H1 (cell line): ENCODE results near the gene AP3D1. TPM values are rescaled to one million over a fixed set of nuclear protein-coding genes. Genes with fewer than 3 reads are reported as not detected.

Experiments
- CBX5 ChIP-seq: fragments of 300-800, 300-1000 bp; sonication (generic); IDR thresholded peaks from 2 replicates; pipeline ENCODE4 v1.7.1; 2016; ENCODE audit warnings: antibody characterized with exemption, low read length, low read depth
- CREB1 ChIP-seq: IDR thresholded peaks from 2 replicates; pipeline ENCODE4 v1.6.1; 2012; ENCODE audit warnings: inconsistent platforms
- GTF2F1 ChIP-seq: IDR thresholded peaks from 2 replicates; pipeline ENCODE4 v1.6.1; 2012; ENCODE audit warnings: low read depth, low read length, improper control_type of control experiment, borderline replicate concordance
- JUND ChIP-seq: IDR thresholded peaks from 2 replicates; pipeline ENCODE4 v1.6.1; 2011; ENCODE audit warnings: mild to moderate bottlenecking, improper control_type of control experiment, low read length
- POLR2AphosphoS5 ChIP-seq: IDR thresholded peaks from 2 replicates; pipeline ENCODE4 v1.6.1; 2011; ENCODE audit warnings: low read depth, low read length
- RFX5 ChIP-seq: IDR thresholded peaks from 2 replicates; pipeline ENCODE4 v1.6.1; 2011; ENCODE audit warnings: low read depth, low read length, improper control_type of control experiment, borderline replicate concordance
- SIRT6 ChIP-seq: IDR thresholded peaks from one replicate; pipeline ENCODE4 v1.7.1; 2012; ENCODE audit warnings: low read length, inconsistent platforms
- SP2 ChIP-seq: IDR thresholded peaks from 2 replicates; pipeline ENCODE4 v1.6.1; 2012; ENCODE audit warnings: mild to moderate bottlenecking, low read length, inconsistent platforms
- SP4 ChIP-seq: IDR thresholded peaks from 2 replicates; pipeline ENCODE4 v1.6.1; 2012; ENCODE audit warnings: low read length, inconsistent platforms
- SRF ChIP-seq: IDR thresholded peaks from 2 replicates; pipeline ENCODE4 v1.6.1; 2011; ENCODE audit warnings: mild to moderate bottlenecking, low read depth, low read length, moderate library complexity
- ZNF274 ChIP-seq: IDR thresholded peaks from 2 replicates; pipeline ENCODE4 v1.7.0; 2012; ENCODE audit warnings: low read length, borderline replicate concordance; ENCODE audit errors: extremely low read depth
- polyA plus RNA-seq, 7 experiments: library from polyadenylated mRNA; depleted of rRNA in 3 of 7; stranded (reverse) in 5 of 7; unstranded in 2 of 7; fragments of >200 nt in 5 of 7; fragments of 200-250 nt in 2 of 7; gene quantifications; 1 replicate in 5 of 7; 2 replicates in 1 of 7; 4 replicates in 1 of 7; pipeline versions ENCODE4 v1.2.1 to v1.2.3, GENCODE V29; 2011 to 2013; ENCODE audit warnings: missing spikeins in 2 of 7, mixed read lengths in 2 of 7
- total RNA-seq: library from RNA; stranded (reverse); fragmentation: NEBNext Ultra II Directional; extraction: Animal tissue kit (Norgen Biotek cat#: 25700); gene quantifications from 2 replicates; pipeline ENCODE4 v1.2.1, GENCODE V29; 2021
- TF ChIP-seq, protein P1 (sequence below): fragments of 300-600 bp; sonication (generic); IDR thresholded peaks from 2 replicates; pipeline ENCODE4 v1.7.1; 2012; ENCODE audit warnings: low read length, moderate library complexity, mild to moderate bottlenecking, inconsistent platforms; ENCODE audit not compliant: insufficient replicate concordance

The AP3D1 gene
- total and polyA plus RNA-seq, 2 of the 8 experiments (the other 6 are each of a cell fraction or from before 2014, with no cell fraction given) = 161 to 174 TPM

DNA sequence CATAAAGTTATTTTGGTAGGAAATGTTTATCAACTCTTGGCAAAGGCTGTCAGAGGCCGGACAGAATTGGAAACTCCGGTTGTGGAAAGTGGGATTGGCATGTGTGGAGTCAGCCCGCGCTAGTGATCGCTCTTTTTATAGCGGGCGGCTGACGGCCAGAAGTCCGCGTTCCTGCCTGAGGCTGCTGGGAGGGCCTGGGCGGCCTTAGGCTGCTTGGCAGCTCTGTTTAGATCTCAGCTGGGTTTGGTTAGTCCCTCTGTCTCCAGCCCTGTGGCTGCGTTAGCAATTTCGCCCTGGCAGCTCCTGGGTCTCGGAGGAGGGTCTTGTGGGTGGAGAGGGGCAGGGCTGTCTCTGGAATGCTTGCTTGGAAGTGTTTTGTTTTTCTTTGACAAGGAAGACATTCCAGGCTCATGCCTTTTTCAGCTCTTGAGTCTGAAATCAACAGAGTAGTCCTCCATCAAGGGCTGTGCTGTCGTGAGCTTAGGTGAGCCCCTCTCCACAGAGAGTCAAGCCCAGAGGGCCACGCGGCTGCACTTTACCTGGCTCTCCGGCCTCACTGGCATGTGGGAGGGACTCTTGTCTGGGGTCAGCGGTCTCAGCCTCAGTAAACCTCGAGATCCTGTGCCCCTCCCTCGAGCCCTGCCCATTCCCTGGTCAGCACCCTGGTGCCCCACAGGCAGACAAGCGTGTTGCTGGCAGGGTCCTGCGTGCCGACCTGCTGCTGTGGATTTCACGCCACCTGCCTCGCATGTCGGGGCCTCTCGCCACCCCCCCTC, 34.9 kb upstream of the AP3D1 start (continued):
- TF ChIP-seq, protein P1, sequence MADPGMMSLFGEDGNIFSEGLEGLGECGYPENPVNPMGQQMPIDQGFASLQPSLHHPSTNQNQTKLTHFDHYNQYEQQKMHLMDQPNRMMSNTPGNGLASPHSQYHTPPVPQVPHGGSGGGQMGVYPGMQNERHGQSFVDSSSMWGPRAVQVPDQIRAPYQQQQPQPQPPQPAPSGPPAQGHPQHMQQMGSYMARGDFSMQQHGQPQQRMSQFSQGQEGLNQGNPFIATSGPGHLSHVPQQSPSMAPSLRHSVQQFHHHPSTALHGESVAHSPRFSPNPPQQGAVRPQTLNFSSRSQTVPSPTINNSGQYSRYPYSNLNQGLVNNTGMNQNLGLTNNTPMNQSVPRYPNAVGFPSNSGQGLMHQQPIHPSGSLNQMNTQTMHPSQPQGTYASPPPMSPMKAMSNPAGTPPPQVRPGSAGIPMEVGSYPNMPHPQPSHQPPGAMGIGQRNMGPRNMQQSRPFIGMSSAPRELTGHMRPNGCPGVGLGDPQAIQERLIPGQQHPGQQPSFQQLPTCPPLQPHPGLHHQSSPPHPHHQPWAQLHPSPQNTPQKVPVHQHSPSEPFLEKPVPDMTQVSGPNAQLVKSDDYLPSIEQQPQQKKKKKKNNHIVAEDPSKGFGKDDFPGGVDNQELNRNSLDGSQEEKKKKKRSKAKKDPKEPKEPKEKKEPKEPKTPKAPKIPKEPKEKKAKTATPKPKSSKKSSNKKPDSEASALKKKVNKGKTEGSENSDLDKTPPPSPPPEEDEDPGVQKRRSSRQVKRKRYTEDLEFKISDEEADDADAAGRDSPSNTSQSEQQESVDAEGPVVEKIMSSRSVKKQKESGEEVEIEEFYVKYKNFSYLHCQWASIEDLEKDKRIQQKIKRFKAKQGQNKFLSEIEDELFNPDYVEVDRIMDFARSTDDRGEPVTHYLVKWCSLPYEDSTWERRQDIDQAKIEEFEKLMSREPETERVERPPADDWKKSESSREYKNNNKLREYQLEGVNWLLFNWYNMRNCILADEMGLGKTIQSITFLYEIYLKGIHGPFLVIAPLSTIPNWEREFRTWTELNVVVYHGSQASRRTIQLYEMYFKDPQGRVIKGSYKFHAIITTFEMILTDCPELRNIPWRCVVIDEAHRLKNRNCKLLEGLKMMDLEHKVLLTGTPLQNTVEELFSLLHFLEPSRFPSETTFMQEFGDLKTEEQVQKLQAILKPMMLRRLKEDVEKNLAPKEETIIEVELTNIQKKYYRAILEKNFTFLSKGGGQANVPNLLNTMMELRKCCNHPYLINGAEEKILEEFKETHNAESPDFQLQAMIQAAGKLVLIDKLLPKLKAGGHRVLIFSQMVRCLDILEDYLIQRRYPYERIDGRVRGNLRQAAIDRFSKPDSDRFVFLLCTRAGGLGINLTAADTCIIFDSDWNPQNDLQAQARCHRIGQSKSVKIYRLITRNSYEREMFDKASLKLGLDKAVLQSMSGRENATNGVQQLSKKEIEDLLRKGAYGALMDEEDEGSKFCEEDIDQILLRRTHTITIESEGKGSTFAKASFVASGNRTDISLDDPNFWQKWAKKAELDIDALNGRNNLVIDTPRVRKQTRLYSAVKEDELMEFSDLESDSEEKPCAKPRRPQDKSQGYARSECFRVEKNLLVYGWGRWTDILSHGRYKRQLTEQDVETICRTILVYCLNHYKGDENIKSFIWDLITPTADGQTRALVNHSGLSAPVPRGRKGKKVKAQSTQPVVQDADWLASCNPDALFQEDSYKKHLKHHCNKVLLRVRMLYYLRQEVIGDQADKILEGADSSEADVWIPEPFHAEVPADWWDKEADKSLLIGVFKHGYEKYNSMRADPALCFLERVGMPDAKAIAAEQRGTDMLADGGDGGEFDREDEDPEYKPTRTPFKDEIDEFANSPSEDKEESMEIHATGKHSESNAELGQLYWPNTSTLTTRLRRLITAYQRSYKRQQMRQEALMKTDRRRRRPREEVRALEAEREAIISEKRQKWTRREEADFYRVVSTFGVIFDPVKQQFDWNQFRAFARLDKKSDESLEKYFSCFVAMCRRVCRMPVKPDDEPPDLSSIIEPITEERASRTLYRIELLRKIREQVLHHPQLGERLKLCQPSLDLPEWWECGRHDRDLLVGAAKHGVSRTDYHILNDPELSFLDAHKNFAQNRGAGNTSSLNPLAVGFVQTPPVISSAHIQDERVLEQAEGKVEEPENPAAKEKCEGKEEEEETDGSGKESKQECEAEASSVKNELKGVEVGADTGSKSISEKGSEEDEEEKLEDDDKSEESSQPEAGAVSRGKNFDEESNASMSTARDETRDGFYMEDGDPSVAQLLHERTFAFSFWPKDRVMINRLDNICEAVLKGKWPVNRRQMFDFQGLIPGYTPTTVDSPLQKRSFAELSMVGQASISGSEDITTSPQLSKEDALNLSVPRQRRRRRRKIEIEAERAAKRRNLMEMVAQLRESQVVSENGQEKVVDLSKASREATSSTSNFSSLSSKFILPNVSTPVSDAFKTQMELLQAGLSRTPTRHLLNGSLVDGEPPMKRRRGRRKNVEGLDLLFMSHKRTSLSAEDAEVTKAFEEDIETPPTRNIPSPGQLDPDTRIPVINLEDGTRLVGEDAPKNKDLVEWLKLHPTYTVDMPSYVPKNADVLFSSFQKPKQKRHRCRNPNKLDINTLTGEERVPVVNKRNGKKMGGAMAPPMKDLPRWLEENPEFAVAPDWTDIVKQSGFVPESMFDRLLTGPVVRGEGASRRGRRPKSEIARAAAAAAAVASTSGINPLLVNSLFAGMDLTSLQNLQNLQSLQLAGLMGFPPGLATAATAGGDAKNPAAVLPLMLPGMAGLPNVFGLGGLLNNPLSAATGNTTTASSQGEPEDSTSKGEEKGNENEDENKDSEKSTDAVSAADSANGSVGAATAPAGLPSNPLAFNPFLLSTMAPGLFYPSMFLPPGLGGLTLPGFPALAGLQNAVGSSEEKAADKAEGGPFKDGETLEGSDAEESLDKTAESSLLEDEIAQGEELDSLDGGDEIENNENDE = no peak
- TF ChIP-seq JUND (no peak), SP4 (no peak), CBX5 (no peak), CREB1 (no peak), SRF (no peak), POLR2AphosphoS5 (no peak), SIRT6 (no peak), SP2 (no peak), RFX5 (no peak), GTF2F1 (no peak), ZNF274 (no peak)
